RKO (cell line): ENCODE data around the gene CLEC14A.

ENCODE experiments used
- DNase-seq: peaks from one replicate; pipeline ENCODE4 v3.0.0-alpha.2; 2016; ENCODE audit warnings: low spot score

The CLEC14A gene, protein sequence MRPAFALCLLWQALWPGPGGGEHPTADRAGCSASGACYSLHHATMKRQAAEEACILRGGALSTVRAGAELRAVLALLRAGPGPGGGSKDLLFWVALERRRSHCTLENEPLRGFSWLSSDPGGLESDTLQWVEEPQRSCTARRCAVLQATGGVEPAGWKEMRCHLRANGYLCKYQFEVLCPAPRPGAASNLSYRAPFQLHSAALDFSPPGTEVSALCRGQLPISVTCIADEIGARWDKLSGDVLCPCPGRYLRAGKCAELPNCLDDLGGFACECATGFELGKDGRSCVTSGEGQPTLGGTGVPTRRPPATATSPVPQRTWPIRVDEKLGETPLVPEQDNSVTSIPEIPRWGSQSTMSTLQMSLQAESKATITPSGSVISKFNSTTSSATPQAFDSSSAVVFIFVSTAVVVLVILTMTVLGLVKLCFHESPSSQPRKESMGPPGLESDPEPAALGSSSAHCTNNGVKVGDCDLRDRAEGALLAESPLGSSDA

DNA sequence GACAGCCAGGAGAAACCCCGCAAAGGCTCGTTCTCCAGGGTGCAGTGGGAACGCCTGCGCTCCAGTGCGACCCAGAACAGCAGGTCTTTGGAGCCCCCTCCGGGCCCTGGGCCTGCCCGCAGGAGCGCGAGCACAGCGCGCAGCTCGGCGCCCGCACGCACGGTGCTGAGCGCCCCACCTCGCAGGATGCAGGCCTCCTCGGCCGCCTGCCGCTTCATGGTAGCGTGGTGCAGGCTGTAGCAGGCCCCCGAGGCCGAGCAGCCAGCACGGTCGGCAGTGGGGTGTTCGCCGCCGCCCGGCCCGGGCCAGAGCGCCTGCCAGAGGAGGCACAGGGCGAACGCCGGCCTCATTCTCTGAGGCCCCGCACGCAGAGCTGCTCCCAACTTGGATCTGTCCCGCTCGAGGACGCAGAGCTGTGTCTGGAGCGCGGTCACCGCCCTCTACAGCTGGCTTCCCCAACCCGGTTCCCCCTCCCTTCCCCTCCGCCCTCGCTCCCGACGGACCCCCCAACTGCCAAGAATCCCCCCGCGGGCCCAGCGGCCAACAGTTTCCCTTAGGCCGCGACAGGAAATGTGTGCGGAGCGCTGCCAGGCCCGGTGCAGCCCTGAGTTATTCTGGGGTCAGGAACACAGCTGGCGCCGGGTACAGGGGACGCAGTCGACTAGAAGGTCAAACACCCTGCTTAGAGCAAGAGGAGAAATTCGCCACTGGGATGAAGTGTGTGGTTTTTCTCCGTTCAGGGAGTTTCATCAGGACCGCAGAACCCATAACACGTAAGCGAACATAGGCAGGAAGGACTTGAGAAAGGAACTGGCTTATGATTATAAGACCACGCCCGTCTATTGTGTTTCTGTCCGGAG, at the start of gene CLEC14A:
TSS of gene CLEC14A (minus strand) at position 421 of the 860 bp plus-strand sequence. CDS start at position 350, 71 bp downstream.
- DNase-seq = no peak

GRCh38 chr14:38302966-38303365, 47.1 kb upstream of the CLEC14A start:
- no peak for DNase-seq

GRCh38 chr14:38302034-38302433, 46.1 kb upstream of the CLEC14A start:
- no peak for DNase-seq

DNA sequence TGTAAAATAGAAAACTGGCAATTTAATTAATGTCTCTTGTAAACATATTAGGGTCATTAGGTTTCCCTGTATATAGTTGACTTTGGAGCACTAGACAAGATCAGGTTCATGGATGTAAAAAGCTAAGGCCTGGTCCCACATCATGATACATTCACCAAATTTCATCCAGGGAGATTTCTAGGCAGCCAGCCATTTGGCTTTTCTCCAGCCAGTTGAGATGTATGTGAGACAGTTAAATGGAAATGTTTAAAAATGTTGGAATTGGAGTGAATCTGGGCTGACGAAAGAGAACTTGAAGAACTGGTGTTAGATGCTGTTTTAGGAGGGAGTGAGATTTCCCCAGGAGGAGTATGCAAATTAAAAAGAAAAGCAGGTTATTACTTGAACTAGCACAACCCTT, 41.8 kb upstream of the CLEC14A start:
- DNase-seq = no peak

DNA sequence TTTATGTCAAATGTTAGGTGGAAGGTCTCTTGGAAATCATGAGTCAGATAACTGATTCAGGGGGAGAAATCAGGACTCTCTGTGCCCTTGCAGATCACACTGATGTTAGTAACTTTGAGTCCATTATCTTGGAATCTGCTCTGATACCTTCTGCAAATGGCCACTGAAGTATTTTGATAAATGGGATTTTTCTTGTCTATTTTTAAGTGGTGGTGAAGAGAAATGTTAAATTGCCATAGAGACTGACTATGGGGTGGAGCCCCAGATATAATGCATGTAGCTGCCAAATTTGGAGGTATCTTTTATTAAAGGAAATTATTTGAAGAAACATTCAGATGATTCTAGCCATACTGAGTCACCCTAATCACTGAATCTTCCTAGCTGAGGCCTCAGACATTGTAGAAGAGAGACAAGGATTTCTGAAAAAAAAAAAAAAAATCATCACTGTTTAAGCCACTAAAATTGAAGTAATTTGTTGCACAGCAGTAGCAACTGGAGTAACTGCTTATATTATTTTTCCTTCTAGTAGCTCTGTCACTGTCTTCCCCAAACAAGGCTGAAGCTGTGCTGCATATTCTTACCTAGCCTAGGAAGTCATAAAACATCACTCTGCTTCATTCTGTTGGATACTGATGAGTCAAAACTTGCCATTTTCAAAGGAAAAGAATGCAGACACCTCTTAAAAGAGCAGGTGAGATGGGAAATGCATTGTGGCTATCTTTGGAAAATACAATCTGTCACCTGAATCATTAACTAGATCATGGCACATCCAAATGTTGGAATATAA, 36.0 kb upstream of the CLEC14A start:
- DNase-seq = no peak

DNA sequence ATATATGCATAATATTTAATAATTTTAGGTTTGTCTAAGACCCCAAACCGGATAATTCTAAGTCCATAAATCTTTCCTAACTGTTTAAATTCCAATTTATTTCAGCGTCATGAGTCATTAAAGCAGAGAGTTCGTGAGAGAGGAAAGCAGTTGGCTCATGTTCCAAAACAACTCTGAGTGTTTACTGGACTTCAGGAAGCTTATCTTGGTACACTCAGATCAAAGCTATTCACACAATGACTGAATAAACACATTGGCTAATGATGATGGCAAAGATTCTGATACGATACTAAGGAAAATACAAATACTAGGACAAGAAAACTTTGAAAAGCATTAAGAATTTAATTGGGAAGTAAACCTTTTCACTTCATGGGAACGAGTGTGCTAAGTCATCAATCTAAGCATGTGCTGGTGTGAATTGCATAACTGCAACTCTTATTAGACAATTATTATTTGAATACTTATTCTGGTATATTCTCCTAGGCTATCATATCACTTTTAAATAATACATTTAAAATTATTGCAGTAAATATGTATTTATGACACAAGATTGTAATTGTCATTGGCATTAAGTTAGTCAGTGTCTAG, 34.8 kb upstream of the CLEC14A start:
- peak; percentile 61 for DNase-seq

DNA sequence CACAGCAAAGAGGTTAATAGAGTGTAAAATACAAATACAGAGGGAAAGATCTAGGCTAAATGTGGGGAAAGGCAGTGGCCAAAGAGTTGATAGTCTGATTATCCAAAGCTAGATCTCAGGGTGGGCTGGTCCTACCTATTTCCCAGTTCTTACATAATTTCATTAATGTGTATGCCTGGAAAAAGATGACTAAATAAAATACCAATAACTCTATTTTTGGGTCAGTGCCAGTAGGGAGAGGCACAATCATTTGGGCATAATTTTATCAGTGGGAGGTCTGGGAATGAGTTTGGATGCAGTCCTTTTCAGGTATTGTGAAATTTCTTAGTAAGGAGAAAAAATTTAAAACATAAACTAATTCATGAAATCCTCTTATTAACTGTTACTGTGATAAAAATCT, 30.6 kb upstream of the CLEC14A start:
- no peak for DNase-seq

DNA sequence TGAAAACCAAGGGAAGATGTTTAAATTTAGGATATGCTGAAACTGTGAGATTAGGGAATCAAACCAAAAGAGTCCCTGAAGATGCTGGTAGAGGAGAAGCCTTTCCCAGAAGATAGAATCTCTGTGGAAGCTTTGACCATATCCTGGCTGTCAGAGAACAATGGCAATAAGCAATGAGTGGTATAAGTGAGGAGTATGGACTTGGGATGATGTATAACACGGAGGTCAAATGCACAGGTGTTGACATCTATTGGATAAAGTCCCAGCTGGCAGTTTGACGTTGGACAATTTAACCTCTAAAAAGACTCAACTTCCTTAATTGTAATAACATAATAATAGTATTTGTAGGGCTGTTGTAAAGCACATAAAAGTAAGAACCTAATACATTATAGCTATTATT, 30.1 kb upstream of the CLEC14A start:
- DNase-seq = no peak

GRCh38 chr14:38282936-38283335, 27.0 kb upstream of the CLEC14A start:
- DNase-seq = no peak

- no peak for DNase-seq
These were observed 24.2 kb upstream of the CLEC14A start for GRCh38 chr14:38280081-38280480.

DNA sequence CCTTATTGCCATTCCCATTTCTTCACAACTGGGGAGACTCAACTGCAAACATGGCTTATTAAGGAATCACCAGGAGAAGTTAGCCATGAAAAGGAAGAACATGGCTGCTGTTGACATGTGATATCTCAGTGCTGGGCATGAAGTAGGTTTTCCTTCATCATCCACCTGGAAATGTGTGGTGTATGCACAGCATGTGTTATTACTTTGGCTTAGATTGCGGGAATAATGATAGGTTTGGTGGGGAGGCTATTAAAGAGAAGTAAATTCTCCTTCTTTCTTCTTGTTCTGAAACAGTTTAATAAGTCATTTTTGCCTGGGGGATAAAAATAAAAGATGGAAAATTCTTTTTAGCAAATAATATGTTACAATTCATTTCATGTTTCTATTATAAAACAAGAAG, 23.7 kb upstream of the CLEC14A start:
- no peak for DNase-seq

DNA sequence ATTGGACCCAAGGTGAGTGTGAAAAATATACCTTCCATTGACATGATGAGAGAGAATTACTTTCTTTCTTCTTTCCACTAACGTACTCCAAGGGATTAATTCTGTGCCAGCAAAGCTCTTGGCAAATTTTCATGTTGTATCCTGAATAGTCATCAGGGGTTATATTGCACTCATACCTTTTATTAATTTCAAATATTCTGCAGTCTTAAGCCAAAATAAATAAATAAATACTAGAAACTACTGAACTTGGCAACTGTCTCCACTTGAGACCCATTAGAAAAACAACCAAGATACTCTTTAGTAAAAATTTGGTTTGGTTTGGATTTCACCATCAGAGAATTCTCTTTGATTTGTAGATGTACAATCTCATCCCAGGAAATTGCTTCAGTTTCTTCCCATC, 22.1 kb upstream of the CLEC14A start:
- no peak for DNase-seq

DNA sequence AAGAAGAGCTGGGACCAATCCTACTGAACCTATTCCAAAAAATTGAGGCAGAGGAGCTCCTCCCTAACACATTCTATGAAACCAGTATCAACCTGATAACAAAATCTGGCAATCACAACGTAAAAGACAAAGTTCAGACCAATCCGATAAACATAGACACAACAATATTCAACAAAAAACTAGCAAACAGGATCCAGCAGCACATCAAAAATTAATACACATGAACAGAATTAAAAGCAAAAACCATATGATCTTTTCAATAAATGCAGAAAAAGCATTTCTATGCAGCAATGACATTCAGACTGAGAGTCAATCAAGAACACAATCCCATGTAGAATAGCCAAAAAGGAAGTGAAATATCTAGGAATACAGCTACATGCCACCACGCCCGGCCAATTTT, 7.0 kb upstream of the CLEC14A start:
- no peak for DNase-seq

DNA sequence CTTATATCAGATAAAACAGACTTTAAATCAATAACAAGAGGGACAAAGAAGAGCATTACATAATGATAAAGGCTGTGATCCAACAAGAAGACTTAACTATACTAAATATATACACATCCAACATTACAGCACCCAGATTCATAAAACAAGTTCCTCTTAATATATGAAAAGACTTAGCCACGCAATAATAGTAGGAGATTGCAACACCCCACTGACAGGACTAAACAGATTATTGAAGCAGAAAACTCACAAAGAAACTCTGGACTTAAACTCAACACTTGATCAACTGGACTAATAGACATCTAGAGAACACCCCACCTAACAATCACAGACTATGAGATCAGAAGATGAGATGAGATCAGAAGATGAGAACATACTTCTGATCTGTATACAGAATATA, 5.7 kb upstream of the CLEC14A start:
- no peak for DNase-seq

GRCh38 chr14:38257507-38257906, 1.6 kb upstream of the CLEC14A start:
- DNase-seq = no peak

- no peak for DNase-seq
These were observed 594 bp upstream of the CLEC14A start for GRCh38 chr14:38256533-38256840.

DNA sequence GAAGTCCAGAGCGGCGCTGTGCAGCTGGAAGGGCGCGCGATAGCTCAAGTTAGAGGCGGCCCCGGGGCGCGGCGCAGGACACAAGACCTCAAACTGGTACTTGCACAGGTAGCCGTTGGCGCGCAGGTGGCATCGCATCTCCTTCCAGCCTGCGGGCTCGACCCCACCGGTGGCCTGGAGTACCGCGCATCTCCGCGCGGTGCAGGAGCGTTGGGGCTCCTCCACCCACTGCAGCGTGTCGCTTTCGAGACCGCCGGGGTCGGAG, 553 bp downstream of the CLEC14A start:
- DNase-seq = no peak

GRCh38 chr14:38254571-38255407, 1.1 kb downstream of the CLEC14A start:
- DNase-seq = no peak

GRCh38 chr14:38253676-38254075, 2.2 kb downstream of the CLEC14A start:
- no peak for DNase-seq

DNA sequence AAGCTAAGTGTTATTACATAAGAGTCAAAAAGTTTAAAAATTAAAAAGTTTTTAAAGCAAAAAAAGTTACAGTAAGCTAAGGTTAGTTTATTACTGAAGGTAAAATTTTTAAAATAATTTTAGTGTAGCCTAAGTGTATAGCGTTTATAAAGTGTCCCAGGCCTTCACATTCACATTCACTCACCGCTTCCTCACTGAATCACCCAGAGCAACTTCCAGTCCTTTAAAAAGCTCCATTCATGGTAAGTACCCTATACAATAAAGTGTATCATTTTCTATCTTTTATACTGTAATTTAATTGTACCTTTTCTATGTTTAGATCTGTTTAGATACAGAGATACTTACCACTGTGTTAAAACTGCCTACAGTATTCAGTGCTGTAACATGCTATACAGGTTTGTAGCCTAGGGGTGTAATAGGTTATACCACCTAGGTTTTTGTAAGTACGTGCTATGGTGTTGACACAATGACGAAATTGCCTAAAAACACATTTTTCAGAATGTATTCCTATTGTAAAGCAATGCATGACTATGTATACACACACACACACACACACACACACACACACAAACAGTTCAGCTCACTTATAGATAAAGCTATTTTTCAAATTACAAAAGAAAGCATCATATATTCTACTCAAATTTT, 3.7 kb downstream of the CLEC14A start:
- DNase-seq = no peak

DNA sequence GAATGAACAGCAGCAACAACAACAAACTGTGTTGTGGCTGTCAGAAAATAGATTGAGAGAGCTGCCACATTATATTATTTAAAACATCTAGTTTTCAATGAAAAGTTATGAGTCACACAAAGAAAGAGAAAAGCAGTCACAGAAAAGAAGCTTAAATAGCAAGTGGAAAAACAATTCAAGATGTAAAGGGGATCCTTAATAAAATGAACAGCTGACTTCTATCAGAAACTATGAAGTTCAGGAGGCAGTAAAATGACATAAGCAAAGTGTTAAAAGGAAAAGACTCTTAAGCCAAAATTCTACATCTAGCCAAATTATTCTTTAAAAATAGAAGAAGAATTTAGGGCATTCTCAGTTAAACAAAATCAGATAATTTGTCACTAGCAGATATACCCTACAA, 5.6 kb downstream of the CLEC14A start:
- no peak for DNase-seq
